ENCODE results near the gene TUBA4B.
A peak's percentile ranks its signal among the peaks of the same experiment; 100 is the strongest.
"Not testable (repeated sequence)": the region's sequence is repeated elsewhere in the genome, so short reads cannot be mapped to it uniquely, and the experiment has no call there.

The TUBA4B gene

GRCh38 chr2:219248845-219249202 is 4.2 kb upstream of the TUBA4B start:
- DNase-seq (ENCODE audit: low read depth) = no peak

- peak; percentile 68 for DNase-seq (ENCODE audit: low read depth)
Observed at GRCh38 chr2:219249203-219249980, 3.7 kb upstream of the TUBA4B start.

- DNase-seq (ENCODE audit: low read depth) = no peak
Observed at GRCh38 chr2:219250049-219250781, 2.8 kb upstream of the TUBA4B start.

- no peak for DNase-seq (ENCODE audit: low read depth)
Observed at GRCh38 chr2:219251656-219252055, 1.4 kb upstream of the TUBA4B start.

GRCh38 chr2:219252084-219252483 is 959 bp upstream of the TUBA4B start:
- DNase-seq (ENCODE audit: low read depth) = no peak

- DNase-seq (ENCODE audit: low read depth) = no peak
Observed at GRCh38 chr2:219252570-219252899, 508 bp upstream of the TUBA4B start.

- no peak for DNase-seq (ENCODE audit: low read depth)
Observed at GRCh38 chr2:219253753-219254589, 928 bp downstream of the TUBA4B start, which contains the start of gene TUBA4A. Gene TUBA4A (minus strand): TSS chr2:219253918. CDS start chr2:219253858, 60 bp downstream.

GRCh38 chr2:219254590-219255201 is 1.7 kb downstream of the TUBA4B start:
- no peak for DNase-seq (ENCODE audit: low read depth)

- not testable (repeated sequence) for DNase-seq (ENCODE audit: low read depth)
Observed at GRCh38 chr2:219258942-219259341, 5.9 kb downstream of the TUBA4B start.

- no peak for DNase-seq (ENCODE audit: low read depth)
Observed at GRCh38 chr2:219261024-219261855, 8.2 kb downstream of the TUBA4B start.

- no peak for DNase-seq (ENCODE audit: low read depth)
Observed at GRCh38 chr2:219266232-219266631, 13.2 kb downstream of the TUBA4B start.

- no peak for DNase-seq (ENCODE audit: low read depth)
Observed at GRCh38 chr2:219266886-219267285, 13.8 kb downstream of the TUBA4B start.

GRCh38 chr2:219268294-219268693 is 15.3 kb downstream of the TUBA4B start:
- no peak for DNase-seq (ENCODE audit: low read depth)

- DNase-seq (ENCODE audit: low read depth) = no peak
Observed at GRCh38 chr2:219269362-219270054, 16.5 kb downstream of the TUBA4B start.

- no peak for DNase-seq (ENCODE audit: low read depth)
Observed at GRCh38 chr2:219270055-219270372, 17.0 kb downstream of the TUBA4B start.

- no peak for DNase-seq (ENCODE audit: low read depth)
Observed at GRCh38 chr2:219271021-219271420, 18.0 kb downstream of the TUBA4B start.

- DNase-seq (ENCODE audit: low read depth) = no peak
Observed at GRCh38 chr2:219272356-219272755, 19.3 kb downstream of the TUBA4B start.

- DNase-seq (ENCODE audit: low read depth) = no peak
Observed at GRCh38 chr2:219272995-219273394, 20.0 kb downstream of the TUBA4B start.

GRCh38 chr2:219273937-219274336 is 20.9 kb downstream of the TUBA4B start:
- no peak for DNase-seq (ENCODE audit: low read depth)

GRCh38 chr2:219274361-219274921 is 21.4 kb downstream of the TUBA4B start:
- peak; percentile 75 for DNase-seq (ENCODE audit: low read depth)

Measured in HS-5 (cell line).